Glutamatergic neuron (in vitro differentiated cells): Measurements from ENCODE around the gene SLC24A5. TPM values are rescaled to one million over a fixed set of nuclear protein-coding genes. Genes with fewer than 3 reads are reported as not detected.

Experiments
- DNase-seq: peaks from one replicate; pipeline ENCODE4 v3.0.0; 2022
- H3K27ac Mint-ChIP-seq: one replicate; pipeline ENCODE4 v1.8.0; 2020; ENCODE audit warnings: mild to moderate bottlenecking, mixed read lengths, inconsistent platforms; ENCODE audit not compliant: unreplicated experiment
- H3K27me3 Mint-ChIP-seq: one replicate; pipeline ENCODE4 v1.8.0; 2020; ENCODE audit warnings: mild to moderate bottlenecking, moderate library complexity, mixed read lengths, inconsistent platforms; ENCODE audit not compliant: unreplicated experiment
- H3K36me3 Mint-ChIP-seq: one replicate; pipeline ENCODE4 v1.8.0; 2020; ENCODE audit warnings: mild to moderate bottlenecking, mixed read lengths, inconsistent platforms; ENCODE audit not compliant: unreplicated experiment
- H3K4me1 Mint-ChIP-seq: one replicate; pipeline ENCODE4 v1.8.0; 2020; ENCODE audit warnings: mild to moderate bottlenecking, low read depth, mixed read lengths, inconsistent platforms; ENCODE audit not compliant: unreplicated experiment
- H3K4me3 Mint-ChIP-seq: one replicate; pipeline ENCODE4 v1.8.0; 2020; ENCODE audit warnings: mild to moderate bottlenecking, mixed read lengths, inconsistent platforms; ENCODE audit not compliant: unreplicated experiment
- H3K9me3 Mint-ChIP-seq: one replicate; pipeline ENCODE4 v1.8.0; 2020; ENCODE audit warnings: mild to moderate bottlenecking, moderate library complexity, mixed read lengths, inconsistent platforms; ENCODE audit not compliant: unreplicated experiment
- CTCF ChIP-seq: fragments of 200-600 bp; sonication (generic); IDR thresholded peaks from one replicate; pipeline ENCODE4 v1.5.0; 2021; ENCODE audit not compliant: partially characterized antibody, unreplicated experiment
- total RNA-seq: library from RNA; stranded (reverse); fragmentation: NEBNext Ultra II Directional; extraction: Animal tissue kit (Norgen Biotek cat#: 25700); gene quantifications from one replicate; pipeline ENCODE4 v1.2.1, GENCODE V29; 2021; ENCODE audit not compliant: unreplicated experiment

The SLC24A5 gene
- total RNA-seq, 1 donor from 2014 or later = not detected

GRCh38 chr15:48168616-48169015 is 47.8 kb downstream of the SLC24A5 start:
- Mint-ChIP-seq H3K9me3 (no peaks in the 10 kb centered on the region), H3K4me3 (no peak overlapping the region), H3K27ac (no peak overlapping the region), H3K4me1 (peaks cover 6% of the 10 kb centered on the region), H3K36me3 (peaks cover 13% of the 10 kb centered on the region), H3K27me3 (peaks cover 2% of the 10 kb centered on the region)
- TF ChIP-seq CTCF = no peak
- no peak for DNase-seq

GRCh38 chr15:48170981-48171380 is 50.2 kb downstream of the SLC24A5 start:
- Mint-ChIP-seq H3K9me3 (no peaks in the 10 kb centered on the region), H3K27me3 (no peaks in the 10 kb centered on the region), H3K27ac (no peak overlapping the region), H3K4me1 (peaks cover 9% of the 10 kb centered on the region), H3K4me3 (no peak overlapping the region), H3K36me3 (peaks cover 9% of the 10 kb centered on the region)
- no peak for DNase-seq
- TF ChIP-seq CTCF = no peak

- TF ChIP-seq CTCF = no peak
- peaks cover 8% of the 10 kb centered on the region for H3K9me3 Mint-ChIP-seq
- peak overlapping the region; percentile 66 for H3K4me3 Mint-ChIP-seq
- DNase-seq = no peak
- H3K36me3 Mint-ChIP-seq = peaks cover 9% of the 10 kb centered on the region
- H3K27me3 Mint-ChIP-seq = peaks cover 5% of the 10 kb centered on the region
- H3K27ac Mint-ChIP-seq = no peak overlapping the region
- H3K4me1 Mint-ChIP-seq = peaks cover 9% of the 10 kb centered on the region
Observed at GRCh38 chr15:48175126-48175525, 54.3 kb downstream of the SLC24A5 start.

GRCh38 chr15:48176112-48176511 is 55.3 kb downstream of the SLC24A5 start:
- peaks cover 5% of the 10 kb centered on the region for H3K27me3 Mint-ChIP-seq
- H3K9me3 Mint-ChIP-seq = peaks cover 8% of the 10 kb centered on the region
- peak overlapping the region; percentile 99 for H3K4me3 Mint-ChIP-seq
- no peak for TF ChIP-seq CTCF
- H3K27ac Mint-ChIP-seq = peak overlapping the region; percentile 100
- peaks cover 9% of the 10 kb centered on the region for H3K36me3 Mint-ChIP-seq
- DNase-seq = no peak
- H3K4me1 Mint-ChIP-seq = peaks cover 5% of the 10 kb centered on the region

GRCh38 chr15:48176957-48177356 is 56.2 kb downstream of the SLC24A5 start:
- peaks cover 5% of the 10 kb centered on the region for H3K27me3 Mint-ChIP-seq
- H3K4me1 Mint-ChIP-seq = peaks cover 2% of the 10 kb centered on the region

More at GRCh38 chr15:48176957-48177356, 56.2 kb downstream of the SLC24A5 start:
- no peak for DNase-seq
- Mint-ChIP-seq H3K9me3 (peaks cover 8% of the 10 kb centered on the region), H3K27ac (peak overlapping the region; percentile 100), H3K4me3 (peak overlapping the region; percentile 99), H3K36me3 (peaks cover 6% of the 10 kb centered on the region)
- no peak for TF ChIP-seq CTCF
